WI38 (cell line): Measurements from ENCODE around the gene ATP11C.

Source experiments
- H3K4me3 ChIP-seq: 2 replicates; pipeline ENCODE4 v1.5.1; 2011; ENCODE audit warnings: low read depth, mild to moderate bottlenecking, control low read depth, low read length
- CTCF ChIP-seq: IDR thresholded peaks from 2 replicates; pipeline ENCODE4 v1.5.1; 2012; ENCODE audit warnings: low read depth, mild to moderate bottlenecking, control low read depth, low read length

The ATP11C gene

GRCh38 chrX:139738581-139738980, 194.3 kb downstream of the ATP11C start:
- TF ChIP-seq CTCF, result no peak
- no peak overlapping the region for H3K4me3 ChIP-seq

DNA sequence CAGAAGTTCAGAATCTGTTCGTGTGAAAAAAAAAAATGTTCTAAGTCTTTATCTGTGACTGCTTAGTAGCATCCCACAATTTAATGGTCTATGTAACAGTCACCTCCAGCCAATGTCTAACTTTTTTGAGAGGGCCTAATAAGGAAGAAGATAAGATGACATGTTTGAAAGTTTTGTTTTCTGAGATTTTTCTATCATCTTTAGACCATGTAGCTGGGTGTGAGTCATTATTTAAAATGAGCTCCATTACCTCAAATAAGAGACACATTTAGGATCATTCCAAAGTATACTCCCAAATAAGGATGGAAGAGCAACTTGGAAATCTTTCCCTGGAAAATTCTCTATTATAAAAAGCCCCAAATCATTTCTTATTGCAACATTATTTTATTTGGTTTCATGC, 196.7 kb downstream of the ATP11C start:
- H3K4me3 ChIP-seq, result no peak overlapping the region
- TF ChIP-seq CTCF, result no peak

DNA sequence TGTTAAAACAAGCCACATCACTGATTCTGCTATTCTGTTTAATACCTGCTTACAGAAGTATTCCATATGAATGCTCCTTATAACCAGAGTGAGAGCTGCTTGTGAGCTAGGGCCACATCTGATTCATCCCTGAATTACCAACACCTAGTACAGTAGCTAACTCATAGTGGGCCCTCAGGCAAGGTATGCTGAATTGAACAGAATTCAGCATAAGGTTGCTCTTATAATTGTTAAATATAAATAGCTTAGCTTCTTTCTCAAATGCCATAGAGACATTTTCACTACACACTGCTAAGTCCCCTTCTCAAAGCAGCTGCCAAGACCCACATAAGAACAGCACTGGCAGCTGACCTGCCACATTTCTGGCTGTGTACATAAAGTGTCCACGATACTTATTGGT, 197.9 kb downstream of the ATP11C start:
- no peak overlapping the region for H3K4me3 ChIP-seq
- no peak for TF ChIP-seq CTCF

- TF ChIP-seq CTCF, result no peak
- H3K4me3 ChIP-seq, result no peak overlapping the region
These were observed 207.1 kb downstream of the ATP11C start for GRCh38 chrX:139725720-139726119.

DNA sequence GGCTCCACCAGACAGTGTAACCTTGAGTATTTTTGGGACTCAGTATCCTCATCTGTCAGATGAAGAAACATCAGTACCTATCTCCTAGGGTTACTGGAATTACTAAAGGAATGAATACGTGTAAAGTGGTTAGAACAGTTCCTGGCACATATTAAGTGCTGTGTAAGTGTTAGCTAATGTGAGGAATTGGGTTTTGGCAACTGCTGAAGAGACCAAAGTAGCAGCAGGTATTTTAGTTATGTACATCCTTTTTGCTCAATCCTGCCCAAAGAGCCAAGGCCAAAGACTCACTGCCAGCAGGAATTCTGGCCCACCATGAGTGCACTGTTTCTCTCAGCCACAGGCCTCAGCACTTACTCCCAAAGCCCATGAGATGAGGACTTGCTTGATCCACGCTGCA, 208.2 kb downstream of the ATP11C start:
- no peak overlapping the region for H3K4me3 ChIP-seq
- no peak for TF ChIP-seq CTCF

DNA sequence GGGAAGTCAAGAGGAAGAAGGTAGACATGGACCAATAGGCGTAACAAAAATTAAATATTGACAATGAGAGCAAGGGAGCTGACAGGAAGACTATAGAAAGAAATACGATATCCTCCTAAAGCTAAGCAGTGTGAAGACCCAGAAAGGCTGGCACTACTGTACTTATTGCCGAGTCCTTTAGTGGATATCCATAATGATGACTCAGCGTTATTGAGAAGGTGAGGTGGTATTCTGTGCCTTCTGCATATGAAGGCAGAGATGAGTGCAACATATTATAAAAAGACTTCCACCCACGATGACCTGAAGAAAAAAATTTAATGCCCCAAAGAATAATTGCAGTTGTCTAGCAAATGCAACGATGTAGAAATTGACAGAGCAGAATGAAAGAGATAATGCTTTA, 211.9 kb downstream of the ATP11C start:
- H3K4me3 ChIP-seq, result no peak overlapping the region
- TF ChIP-seq CTCF, result no peak

DNA sequence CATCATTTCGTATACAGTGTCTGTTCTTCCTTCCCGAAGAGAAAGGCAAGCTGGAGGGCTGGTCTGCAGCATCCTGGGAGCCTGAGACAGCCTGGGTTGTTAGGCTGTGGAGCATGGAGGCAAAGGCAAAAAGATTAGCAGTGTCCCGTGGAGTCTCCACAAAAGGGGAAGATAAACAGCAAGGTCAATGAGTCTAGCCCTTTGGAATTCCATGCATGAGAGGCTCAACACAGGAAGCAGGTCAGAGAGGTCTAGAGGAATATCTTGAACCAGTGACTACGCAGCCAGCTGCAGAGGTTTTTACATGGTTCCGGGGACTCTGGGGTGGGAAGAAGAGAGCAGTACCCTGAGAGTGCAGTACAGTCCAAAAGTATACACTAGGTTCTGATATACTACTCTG, 212.7 kb downstream of the ATP11C start:
- no peak for TF ChIP-seq CTCF
- H3K4me3 ChIP-seq, result no peak overlapping the region

DNA sequence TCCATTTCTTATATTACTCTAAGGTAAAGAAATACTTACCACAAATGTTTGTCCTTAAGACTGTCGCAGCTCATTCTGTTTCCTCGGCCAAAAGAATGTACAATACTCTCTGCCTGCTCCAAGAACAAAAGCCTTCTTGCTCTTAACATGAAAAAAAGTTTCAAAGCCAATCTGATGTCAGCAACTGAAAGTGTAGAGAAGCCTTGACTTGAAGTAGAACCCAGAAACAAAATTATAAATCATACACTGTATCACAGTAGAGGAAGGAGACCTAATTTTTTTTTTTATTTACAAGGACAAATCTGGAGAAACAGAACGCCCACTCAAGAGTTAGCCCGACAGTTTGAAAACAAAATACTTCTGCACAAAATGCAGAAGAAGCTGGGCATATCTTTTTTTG, 224.8 kb downstream of the ATP11C start, which contains the start of gene MCF2:
MCF2 (minus strand) TSS at position 101 of the 400 bp plus-strand sequence. CDS start 56,423 bp downstream, outside the sequence.
- H3K4me3 ChIP-seq, result no peak within 1 kb of the TSS
- TF ChIP-seq CTCF, result no peak
